Head of caudate nucleus (tissue), 42 donors: Measurements from ENCODE around the gene ARHGAP21.
"Not testable (repeated sequence)": the region's sequence is repeated elsewhere in the genome, so short reads cannot be mapped to it uniquely, and the experiment has no call there.

Experiments
- DNase-seq, 42 donors: peaks; one replicate each; pipeline versions ENCODE4 v3.0.0 to v3.0.0-alpha.2; 2020 to 2021; ENCODE audit warnings: mixed read lengths in 7 of 42
- intact Hi-C: fragments of 100-400 bp; cut with DNase I; formaldehyde crosslinking; loops from one replicate; pipeline ENCODE4 v1.15.0; 2022

The ARHGAP21 gene

DNA sequence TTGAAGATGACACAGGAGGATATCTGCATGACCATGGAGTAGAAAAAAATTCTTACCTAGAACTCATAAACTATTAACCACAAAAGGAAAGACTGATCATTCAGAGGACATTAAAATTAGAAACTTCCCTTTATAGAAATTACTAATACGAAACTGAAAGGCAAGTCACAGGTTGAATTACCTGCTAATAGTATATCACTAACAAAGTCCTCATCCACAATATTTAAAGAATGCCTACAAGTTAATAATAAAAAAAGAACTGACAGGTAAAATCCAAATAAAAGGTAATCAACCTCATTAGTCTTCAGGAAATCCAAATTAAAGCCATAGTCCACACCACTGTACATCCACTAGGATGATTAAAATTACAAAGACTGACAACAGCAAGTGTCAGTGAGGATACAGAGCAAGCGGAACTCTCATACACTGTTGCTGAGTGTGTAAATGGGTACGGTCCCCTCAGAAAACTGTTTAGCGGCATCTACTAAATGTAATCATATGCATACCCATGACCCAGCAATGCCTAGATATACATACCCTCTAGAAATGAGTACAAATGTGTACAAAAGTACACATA lies 71.2 kb downstream of the ARHGAP21 start:
- no peak for DNase-seq
- intact Hi-C loops, result no loop called here

DNA sequence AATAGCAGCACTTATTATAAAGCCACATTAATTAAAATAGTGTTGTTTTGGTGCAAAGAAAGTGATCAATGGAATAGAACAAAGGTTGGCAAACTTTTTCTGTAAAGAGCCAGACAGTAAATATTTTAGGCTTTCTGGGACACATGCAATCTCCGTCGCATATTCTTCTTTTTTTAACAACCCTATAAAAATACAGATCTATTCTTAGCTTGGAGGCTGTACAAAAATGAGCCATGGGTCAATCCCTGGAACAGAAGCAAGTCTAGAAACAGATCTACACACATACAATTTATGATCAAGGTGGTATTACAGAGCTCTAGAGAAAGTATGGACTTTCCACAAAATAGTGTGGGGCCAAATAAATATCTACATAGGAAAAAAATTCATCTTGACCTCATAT lies 71.8 kb downstream of the ARHGAP21 start:
- intact Hi-C loops, result no loop called here
- no peak for DNase-seq

DNA sequence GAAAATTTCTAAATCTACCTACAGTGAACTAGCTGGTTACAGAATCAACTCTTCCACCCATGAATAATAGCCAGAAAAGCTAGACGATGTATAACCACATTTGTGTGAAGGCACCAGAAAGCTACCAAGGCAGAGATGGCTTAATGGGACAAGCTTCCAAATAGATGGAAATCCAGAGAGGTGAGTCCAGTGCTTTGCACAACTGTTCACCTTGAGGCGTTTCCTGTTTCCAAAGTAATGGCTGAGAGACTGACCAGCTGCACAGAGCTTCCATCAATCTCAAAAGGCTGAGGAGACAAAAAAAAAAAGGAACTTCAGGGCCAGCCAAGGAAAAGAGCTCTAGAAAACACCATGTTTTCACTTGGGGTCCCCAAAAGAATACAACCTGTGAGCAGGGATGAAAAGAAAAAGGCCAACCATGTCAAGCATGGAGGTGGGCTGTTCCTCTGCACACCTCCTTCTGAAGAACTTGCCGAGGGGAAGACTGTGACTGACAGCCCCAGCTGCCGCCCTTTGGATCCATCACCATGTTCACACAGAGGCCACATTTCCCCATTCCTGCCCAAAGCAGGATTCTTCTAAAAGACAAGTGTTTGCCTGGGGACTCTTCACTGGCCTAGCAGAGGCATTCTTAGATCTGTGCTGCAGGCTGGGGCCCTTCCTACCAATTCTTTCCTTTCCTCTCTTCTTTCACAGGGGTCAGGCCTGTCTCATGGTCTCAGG lies 72.9 kb downstream of the ARHGAP21 start:
- intact Hi-C loops, result no loop called here
- no peak for DNase-seq

DNA sequence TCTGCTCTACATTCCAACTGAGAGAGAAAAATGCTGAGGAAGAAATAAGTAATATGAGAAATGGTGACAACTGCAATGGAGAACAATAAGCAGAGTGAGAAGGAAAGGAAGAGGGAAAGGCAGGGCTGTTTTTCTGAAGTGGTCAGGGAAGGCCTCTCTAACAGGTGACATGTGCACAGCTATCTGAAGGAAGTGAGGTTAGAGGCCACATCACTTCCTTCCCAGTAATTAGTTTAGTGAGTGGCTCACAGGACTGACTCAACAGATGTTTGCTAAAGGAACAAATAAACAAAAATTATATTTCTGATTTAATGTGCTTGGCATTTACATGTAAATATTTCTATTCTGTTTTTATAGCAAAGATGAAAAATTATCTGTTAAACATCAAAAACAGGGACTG lies 77.9 kb downstream of the ARHGAP21 start:
- intact Hi-C loops, result loop anchor here (10.0 kb wide), 2 partner anchors 79 to 439 kb away; partner anchors contain the start of gene ARHGAP21
- DNase-seq, result no peak

DNA sequence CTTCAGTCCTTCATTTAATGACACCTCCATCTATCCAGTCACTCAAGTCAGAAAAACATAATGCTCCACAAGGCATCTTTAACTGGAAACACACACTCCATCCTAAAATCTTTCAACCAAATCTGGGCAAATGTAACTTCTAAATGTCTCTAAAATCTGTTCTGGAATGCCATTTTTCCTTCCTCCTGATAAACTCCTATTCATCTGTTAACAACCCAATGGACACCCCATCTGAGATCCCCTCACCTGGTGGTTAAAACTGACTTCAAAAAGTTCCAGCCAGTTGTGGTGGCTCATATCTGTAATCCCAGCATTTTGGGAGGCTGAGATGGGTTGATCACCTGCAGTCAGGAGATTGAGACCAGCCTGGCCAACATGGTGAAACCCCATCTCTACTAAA lies 78.7 kb downstream of the ARHGAP21 start:
- DNase-seq, result no peak
- intact Hi-C loops, result loop anchor here (10.0 kb wide), 2 partner anchors 80 to 440 kb away; partner anchors contain the start of gene ARHGAP21

DNA sequence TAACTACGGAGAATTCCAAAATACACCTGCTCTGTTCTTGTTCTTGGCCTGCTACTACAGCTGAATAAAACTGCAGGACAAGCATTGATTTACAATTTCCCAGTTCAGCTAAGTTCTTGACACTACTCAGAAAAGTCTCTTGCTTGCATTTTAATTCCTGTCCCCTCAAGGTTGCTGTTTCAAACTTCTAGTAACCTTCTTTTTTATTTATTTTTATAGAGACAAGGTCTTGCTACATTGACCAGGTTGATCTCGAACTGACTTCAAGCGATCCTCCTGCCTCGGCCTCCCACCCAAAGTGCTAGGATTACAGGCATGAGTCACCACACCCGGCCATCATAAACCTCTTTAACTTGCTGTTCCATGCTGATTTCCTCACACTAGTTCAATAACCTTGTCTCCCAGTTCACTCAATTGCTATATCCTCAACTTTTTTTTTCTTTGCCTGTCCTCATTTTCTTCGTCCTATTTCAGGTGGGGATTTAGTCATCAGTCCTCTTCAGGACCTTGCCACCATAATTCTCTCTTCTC lies 79.9 kb downstream of the ARHGAP21 start:
- no peak for DNase-seq
- intact Hi-C loops, result loop anchor here (10.0 kb wide), 2 partner anchors 81 to 441 kb away; partner anchors contain the start of gene ARHGAP21

DNA sequence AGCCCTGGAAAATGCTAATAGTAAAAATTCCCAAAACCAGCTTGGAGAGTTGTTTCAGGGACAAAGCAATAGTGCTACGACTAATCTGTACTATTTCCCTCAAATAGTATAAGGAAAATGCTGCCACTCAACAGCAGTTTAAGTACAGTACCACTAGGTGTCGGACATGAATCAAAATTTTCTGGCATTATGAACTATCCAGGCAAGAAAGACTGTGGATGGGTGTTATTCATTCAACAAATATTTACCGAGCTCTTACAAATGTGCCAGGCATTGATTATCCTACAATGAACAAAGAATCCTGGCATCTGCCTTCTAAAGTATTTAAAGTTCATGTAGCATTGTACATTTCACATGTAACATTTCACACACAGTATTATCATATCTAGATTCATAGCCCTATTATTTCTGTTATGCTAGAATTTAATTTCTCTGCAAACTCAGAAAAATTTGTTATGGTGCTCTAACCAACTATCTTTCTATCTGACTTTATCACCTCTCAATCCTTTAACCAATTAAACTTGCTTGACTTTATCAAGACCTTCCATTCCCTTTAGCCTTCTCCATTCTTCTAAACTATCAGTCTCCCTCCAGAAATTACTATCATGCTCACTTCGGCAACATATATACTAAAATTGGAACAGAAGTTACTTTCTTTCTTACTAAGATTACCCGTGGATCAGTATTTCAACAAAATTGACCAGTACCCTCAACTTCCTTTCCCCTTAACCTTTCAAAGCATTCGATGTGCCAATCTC lies 80.6 kb downstream of the ARHGAP21 start:
- peak in 6 of 42 donors; percentile 16 to 65 (median 32) for DNase-seq
- intact Hi-C loops, result loop anchor here (10.0 kb wide), 2 partner anchors 82 to 442 kb away; partner anchors contain the start of gene ARHGAP21

DNA sequence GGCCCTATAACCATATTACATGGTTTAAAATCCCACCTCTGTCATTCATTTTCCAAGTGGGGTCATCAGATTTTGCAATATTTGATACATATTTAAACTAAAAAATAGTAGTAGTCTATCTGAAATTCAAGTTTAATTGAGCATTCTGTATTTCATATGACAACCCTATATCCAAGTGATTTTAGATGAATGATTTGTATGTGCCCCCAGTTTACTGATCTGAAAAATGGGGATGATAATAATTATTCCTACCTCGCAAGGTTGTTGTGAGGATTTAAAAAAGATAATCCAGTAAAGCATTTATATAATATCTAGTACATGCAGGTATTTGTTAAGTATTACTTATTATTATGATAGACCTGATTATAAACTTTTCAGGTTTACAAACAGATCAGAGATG lies 84.6 kb downstream of the ARHGAP21 start:
- intact Hi-C loops, result no loop called here
- no peak for DNase-seq

DNA sequence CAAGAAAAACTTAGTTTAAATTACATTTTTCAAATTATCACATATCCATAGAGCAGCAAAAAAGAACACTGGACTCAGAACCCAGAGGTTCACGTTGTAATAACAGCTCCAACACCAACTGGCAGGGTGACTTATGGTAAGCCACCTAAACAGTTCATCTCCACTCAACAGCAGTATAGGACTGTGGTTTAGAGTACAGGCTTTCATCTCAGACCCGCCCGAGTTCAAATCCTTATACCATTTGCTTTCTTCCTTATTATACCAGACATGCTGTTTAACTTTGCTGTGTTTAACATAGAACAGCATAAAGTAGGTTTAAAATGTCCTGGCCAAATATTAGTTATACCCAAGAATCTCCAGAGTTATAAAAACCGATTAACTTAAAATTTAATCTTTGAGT lies 97.9 kb downstream of the ARHGAP21 start:
- intact Hi-C loops, result no loop called here
- DNase-seq, result no peak

DNA sequence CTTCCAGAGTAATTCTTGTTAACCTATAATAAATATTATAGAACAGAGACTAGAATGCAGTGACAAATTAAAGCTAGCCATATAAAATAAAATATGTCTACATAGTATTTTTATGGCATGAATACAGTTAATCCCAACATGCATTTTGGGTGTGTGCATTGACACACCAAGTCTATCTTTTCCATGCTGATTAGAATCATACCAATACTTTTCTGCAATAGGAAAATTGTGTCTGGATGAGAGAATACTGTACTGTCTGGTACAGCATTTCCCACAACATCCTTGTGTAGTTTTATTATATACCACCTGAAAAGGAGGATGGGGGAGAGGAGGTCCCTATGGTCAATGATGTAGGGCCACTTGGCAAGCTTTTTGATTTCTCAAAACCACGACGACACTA lies 100.3 kb downstream of the ARHGAP21 start:
- intact Hi-C loops, result no loop called here
- no peak for DNase-seq

DNA sequence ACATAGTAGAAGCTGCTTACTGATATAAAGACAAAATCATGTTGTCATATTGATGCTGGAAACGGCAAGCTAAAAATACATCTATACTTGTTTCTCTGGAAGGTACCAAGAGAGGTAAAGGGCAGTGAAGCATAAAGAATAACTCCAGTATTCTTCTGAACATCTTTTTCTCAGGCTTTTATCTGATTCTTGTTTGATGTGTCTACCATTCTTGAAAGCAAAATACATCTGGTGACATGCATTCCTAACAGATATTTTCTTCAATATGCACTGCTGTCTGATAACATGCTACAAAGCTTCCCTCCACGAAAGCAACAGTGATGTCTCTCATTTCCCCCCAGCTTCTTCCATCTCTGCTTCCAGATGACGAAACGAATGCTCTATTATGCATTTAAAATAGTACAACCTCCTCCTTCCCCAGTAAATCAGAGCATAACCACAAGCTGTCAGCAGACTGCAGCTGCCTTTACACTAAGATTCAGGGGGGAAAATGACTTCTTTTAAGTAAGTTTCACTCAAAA lies 100.8 kb downstream of the ARHGAP21 start:
- peak in 10 of 42 donors; percentile 22 to 59 (median 34) for DNase-seq
- intact Hi-C loops, result no loop called here

DNA sequence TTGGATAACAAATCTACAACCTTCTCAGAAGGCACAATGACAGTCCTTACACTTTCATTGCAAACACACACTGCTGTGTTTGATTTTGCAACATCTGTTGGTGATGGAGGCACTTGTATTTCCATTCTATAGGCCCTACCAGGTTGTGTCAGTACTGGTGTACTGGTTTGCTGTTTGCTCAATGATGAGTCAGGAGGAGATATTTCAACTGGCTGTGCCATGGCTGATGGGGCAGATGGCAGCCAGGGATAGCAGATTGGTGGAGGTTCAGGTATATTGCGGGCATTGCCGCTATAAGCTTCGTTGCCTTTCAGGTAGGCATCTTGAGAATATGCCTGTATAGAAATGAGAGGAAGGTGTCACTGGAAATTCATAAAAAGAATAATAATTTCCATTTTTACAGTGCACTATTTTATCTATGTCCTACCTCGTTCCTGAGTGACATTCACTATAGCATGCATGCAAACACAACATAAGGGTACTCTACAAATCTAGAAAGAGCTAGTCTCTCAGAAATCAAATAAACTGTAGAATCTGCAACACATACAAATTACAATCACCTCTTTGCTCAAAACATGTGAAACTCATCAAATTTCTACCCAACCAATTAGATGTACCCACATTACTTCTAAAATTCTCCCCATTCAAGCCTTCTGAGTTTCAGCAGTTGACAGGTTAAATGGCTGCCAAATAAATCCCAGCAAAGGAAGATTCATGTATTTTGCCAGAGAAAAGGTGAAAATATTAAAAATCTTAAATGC lies 102.5 kb downstream of the ARHGAP21 start:
- intact Hi-C loops, DNase-seq: not testable (repeated sequence)

DNA sequence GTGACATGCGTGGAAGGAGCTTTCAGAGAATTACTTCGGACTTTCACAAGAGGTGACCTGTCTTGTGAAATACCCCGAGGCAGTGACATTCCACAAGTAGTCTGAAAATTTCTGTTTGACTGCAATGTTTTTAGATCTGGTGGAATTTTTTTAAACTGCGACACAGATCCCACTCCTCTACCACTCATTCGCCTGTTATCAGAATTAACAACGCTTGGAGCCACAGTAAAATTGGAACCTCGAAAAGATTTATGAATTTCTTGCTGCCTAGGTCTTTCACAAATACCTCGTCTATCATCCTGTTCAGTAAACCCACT lies 103.7 kb downstream of the ARHGAP21 start:
- intact Hi-C loops, result not testable (repeated sequence)

DNA sequence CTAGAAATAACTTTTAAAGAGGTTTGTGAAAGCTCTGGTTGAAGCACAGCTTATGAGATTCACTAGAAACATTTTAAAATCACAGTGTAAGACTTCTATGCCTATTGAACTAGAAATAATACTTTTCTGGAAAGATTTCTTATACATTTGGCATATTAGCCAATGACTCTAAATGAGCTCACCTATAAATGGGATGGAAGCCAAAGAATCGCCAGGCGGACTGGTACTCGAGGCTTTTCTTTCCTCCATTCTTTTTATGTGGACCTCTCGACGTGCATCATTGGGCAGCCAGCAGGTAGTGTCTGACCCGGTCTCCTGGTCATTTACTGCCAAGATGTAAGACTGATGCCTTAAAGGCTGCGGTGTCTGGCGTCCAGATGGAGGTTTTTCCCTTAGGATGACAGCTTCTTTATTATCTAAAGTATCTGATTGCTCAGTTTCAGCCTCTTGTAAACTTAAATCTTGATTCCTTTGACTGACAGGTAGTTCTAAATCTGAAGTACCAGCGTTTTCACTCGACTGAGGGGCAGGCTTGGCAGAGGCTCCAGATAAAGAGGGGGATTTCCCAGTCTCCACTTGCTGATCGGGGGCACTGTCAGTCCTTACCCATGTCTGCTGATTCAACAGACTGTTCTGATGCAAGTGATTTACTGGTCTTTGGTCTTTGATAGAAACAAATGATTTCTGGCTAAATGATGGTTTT lies 104.2 kb downstream of the ARHGAP21 start:
- intact Hi-C loops, DNase-seq: not testable (repeated sequence)

More for the DNA sequence above, 103.7 kb downstream of the ARHGAP21 start:
- DNase-seq, result not testable (repeated sequence)

DNA sequence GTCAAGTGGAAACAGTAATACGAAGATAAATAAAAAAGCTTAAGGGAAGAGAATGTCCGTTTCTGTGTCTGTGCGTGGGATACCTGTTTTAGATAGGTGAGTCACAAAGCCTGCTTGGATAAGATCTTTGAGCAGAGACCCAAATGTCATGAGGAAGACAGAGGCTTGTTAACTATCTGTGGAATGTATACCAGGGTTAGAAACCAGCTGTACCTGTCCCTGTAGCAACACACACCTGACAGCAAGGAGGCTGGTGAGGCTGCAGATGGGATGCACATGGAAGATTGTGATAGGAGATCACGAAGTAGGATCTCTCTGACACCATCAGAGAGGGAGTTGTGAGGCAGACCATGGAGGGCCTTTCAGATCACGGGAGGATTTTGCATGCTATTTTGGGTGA lies 105.3 kb downstream of the ARHGAP21 start:
- DNase-seq, result peak in 8 of 42 donors; percentile 10 to 41 (median 22)
- intact Hi-C loops, result no loop called here

DNA sequence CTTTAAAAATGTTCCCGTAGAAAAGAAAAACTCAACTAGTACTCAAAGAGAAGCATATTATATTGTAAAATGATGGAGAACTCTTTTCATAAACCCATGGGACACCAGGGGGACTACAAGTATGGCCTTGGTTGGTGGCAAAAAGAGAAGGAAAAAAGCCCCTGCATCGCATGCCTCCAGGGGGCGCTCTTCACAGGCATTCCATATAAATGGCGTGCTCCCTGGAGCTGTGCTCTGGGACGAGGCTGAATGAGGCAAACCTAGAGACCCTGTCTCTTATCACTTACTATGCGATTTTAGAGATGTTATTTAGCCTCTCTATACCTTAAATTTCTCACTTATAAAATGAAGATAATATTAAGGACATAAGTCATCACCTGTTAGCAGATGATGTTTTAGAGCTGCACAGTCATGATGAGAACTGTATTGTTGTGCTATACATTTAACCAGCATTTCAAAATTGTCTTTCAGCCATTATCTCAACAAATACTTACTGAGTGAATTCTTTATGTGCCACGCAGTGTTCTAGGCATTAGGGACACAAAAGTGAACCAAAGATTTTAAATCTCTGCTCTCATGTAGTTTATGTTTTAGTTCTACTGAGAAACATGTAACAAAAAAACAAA lies 105.8 kb downstream of the ARHGAP21 start:
- intact Hi-C loops, result no loop called here
- peak in 40 of 42 donors; percentile 18 to 85 (median 60) for DNase-seq

DNA sequence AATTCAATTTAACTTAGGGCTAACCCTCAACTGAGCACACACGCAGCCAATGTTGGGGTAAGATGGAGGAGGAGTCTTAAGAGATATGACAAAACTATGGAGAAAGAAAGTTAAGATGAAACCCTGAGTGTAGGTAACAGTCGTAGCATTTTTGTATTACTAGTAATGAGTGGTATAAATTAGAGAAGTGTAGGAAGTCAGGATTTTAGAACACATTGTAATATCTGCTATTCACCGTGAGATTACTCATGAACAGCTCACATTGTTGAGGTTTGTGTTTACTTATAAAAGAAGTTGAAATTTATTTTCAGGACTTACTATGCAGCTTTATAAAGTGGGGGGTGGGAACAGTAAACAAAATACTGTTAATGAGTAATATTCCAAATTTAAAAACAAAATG lies 107.2 kb downstream of the ARHGAP21 start:
- DNase-seq, result no peak
- intact Hi-C loops, result no loop called here

DNA sequence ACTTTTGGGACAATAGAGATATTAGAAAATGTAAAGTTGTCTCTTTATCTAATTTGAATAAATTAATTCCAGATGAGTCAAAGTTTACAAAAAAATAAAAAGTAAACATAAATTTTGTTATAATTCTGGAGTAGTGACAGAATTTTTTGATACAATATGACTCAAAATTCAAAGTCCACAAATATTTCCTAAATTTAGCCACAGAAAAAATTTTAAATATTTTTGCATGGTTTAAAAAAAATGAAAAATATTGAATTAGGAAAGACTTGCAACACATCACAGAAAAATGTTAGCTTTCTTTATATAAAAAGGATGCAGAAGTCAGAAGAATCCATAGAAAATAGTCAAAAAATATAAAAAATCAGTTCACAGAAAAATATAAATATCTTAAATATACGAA lies 117.7 kb downstream of the ARHGAP21 start:
- no peak for DNase-seq
- intact Hi-C loops, result no loop called here
